Glutamatergic neuron (in vitro differentiated cells): Measurements from ENCODE around the gene ZNF429. TPM values are rescaled to one million over a fixed set of nuclear protein-coding genes. Genes with fewer than 3 reads are reported as not detected.

Experiments used
- DNase-seq: peaks from one replicate; pipeline ENCODE4 v3.0.0; 2022
- H3K27ac Mint-ChIP-seq: one replicate; pipeline ENCODE4 v1.8.0; 2020; ENCODE audit warnings: mild to moderate bottlenecking, mixed read lengths, inconsistent platforms; ENCODE audit not compliant: unreplicated experiment
- H3K27me3 Mint-ChIP-seq: one replicate; pipeline ENCODE4 v1.8.0; 2020; ENCODE audit warnings: mild to moderate bottlenecking, moderate library complexity, mixed read lengths, inconsistent platforms; ENCODE audit not compliant: unreplicated experiment
- H3K36me3 Mint-ChIP-seq: one replicate; pipeline ENCODE4 v1.8.0; 2020; ENCODE audit warnings: mild to moderate bottlenecking, mixed read lengths, inconsistent platforms; ENCODE audit not compliant: unreplicated experiment
- H3K4me1 Mint-ChIP-seq: one replicate; pipeline ENCODE4 v1.8.0; 2020; ENCODE audit warnings: mild to moderate bottlenecking, low read depth, mixed read lengths, inconsistent platforms; ENCODE audit not compliant: unreplicated experiment
- H3K4me3 Mint-ChIP-seq: one replicate; pipeline ENCODE4 v1.8.0; 2020; ENCODE audit warnings: mild to moderate bottlenecking, mixed read lengths, inconsistent platforms; ENCODE audit not compliant: unreplicated experiment
- H3K9me3 Mint-ChIP-seq: one replicate; pipeline ENCODE4 v1.8.0; 2020; ENCODE audit warnings: mild to moderate bottlenecking, moderate library complexity, mixed read lengths, inconsistent platforms; ENCODE audit not compliant: unreplicated experiment
- CTCF ChIP-seq: fragments of 200-600 bp; sonication (generic); IDR thresholded peaks from one replicate; pipeline ENCODE4 v1.5.0; 2021; ENCODE audit not compliant: partially characterized antibody, unreplicated experiment
- total RNA-seq: library from RNA; stranded (reverse); fragmentation: NEBNext Ultra II Directional; extraction: Animal tissue kit (Norgen Biotek cat#: 25700); gene quantifications from one replicate; pipeline ENCODE4 v1.2.1, GENCODE V29; 2021; ENCODE audit not compliant: unreplicated experiment

Gene ZNF429
- total RNA-seq, 1 donor from 2014 or later = 29.8 TPM

GRCh38 chr19:21571316-21571715 is 65.9 kb downstream of the ZNF429 start:
- Mint-ChIP-seq H3K4me1 (peaks cover 9% of the 10 kb centered on the region), H3K36me3 (peaks cover 9% of the 10 kb centered on the region), H3K27ac (no peak overlapping the region), H3K9me3 (peaks cover 19% of the 10 kb centered on the region), H3K27me3 (peaks cover 2% of the 10 kb centered on the region), H3K4me3 (no peak overlapping the region)
- TF ChIP-seq CTCF = no peak
- no peak for DNase-seq

GRCh38 chr19:21574607-21575006 is 69.2 kb downstream of the ZNF429 start:
- Mint-ChIP-seq H3K36me3 (peaks cover 12% of the 10 kb centered on the region), H3K4me3 (no peak overlapping the region), H3K4me1 (no peaks in the 10 kb centered on the region), H3K9me3 (peaks cover 18% of the 10 kb centered on the region), H3K27me3 (peaks cover 2% of the 10 kb centered on the region), H3K27ac (no peak overlapping the region)
- DNase-seq = no peak
- no peak for TF ChIP-seq CTCF

GRCh38 chr19:21576481-21576880 is 71.1 kb downstream of the ZNF429 start:
- H3K9me3 Mint-ChIP-seq = peaks cover 18% of the 10 kb centered on the region
- peaks cover 2% of the 10 kb centered on the region for H3K27me3 Mint-ChIP-seq
- TF ChIP-seq CTCF = no peak
- no peaks in the 10 kb centered on the region for H3K4me1 Mint-ChIP-seq
- H3K4me3 Mint-ChIP-seq = no peak overlapping the region
- peaks cover 21% of the 10 kb centered on the region for H3K36me3 Mint-ChIP-seq
- H3K27ac Mint-ChIP-seq = no peak overlapping the region
- DNase-seq = no peak

GRCh38 chr19:21580101-21580500 is 74.7 kb downstream of the ZNF429 start:
- Mint-ChIP-seq H3K27ac (no peak overlapping the region), H3K9me3 (peaks cover 14% of the 10 kb centered on the region), H3K27me3 (no peaks in the 10 kb centered on the region), H3K4me1 (no peaks in the 10 kb centered on the region), H3K36me3 (peaks cover 21% of the 10 kb centered on the region), H3K4me3 (no peak overlapping the region)
- no peak for DNase-seq
- TF ChIP-seq CTCF = no peak

GRCh38 chr19:21580818-21581217 is 75.4 kb downstream of the ZNF429 start:
- peaks cover 14% of the 10 kb centered on the region for H3K9me3 Mint-ChIP-seq
- DNase-seq = no peak
- H3K4me3 Mint-ChIP-seq = no peak overlapping the region
- peaks cover 21% of the 10 kb centered on the region for H3K36me3 Mint-ChIP-seq
- no peaks in the 10 kb centered on the region for H3K4me1 Mint-ChIP-seq
- H3K27me3 Mint-ChIP-seq = no peaks in the 10 kb centered on the region
- no peak for TF ChIP-seq CTCF
- H3K27ac Mint-ChIP-seq = no peak overlapping the region
